Trophoblast cell (in vitro differentiated cells and primary cell): Measurements from ENCODE around the gene PTPRN2.

Experiments
- DNase-seq, 2 donors: peaks; one replicate each; pipeline ENCODE4 v3.0.0-alpha.2; 2016
- H2AFZ ChIP-seq: 2 replicates; pipeline ENCODE4 v1.6.1; 2013; ENCODE audit warnings: low read length, moderate library complexity, mild to moderate bottlenecking; ENCODE audit not compliant: insufficient read depth, poor library complexity
- H2AK5ac ChIP-seq: 2 replicates; pipeline ENCODE4 v1.6.1; 2013; ENCODE audit warnings: mild to moderate bottlenecking, low read length
- H2BK120ac ChIP-seq: 2 replicates; pipeline ENCODE4 v1.6.1; 2013; ENCODE audit warnings: low read length, mild to moderate bottlenecking, moderate library complexity; ENCODE audit not compliant: insufficient read depth, poor library complexity
- H2BK12ac ChIP-seq: 2 replicates; pipeline ENCODE4 v1.6.1; 2013; ENCODE audit warnings: mild to moderate bottlenecking, low read length, moderate library complexity
- H2BK5ac ChIP-seq: 2 replicates; pipeline ENCODE4 v1.6.1; 2013; ENCODE audit warnings: low read length, low read depth, moderate library complexity, mild to moderate bottlenecking; ENCODE audit not compliant: poor library complexity
- H3K14ac ChIP-seq: 2 replicates; pipeline ENCODE4 v1.6.1; 2013; ENCODE audit warnings: mild to moderate bottlenecking, low read length
- H3K18ac ChIP-seq: 2 replicates; pipeline ENCODE4 v1.6.1; 2013; ENCODE audit warnings: mild to moderate bottlenecking, low read length
- H3K23ac ChIP-seq: 2 replicates; pipeline ENCODE4 v1.6.1; 2013; ENCODE audit warnings: low read length
- H3K27ac ChIP-seq: 2 replicates; pipeline ENCODE4 v1.5.1; 2013; ENCODE audit warnings: low read depth, mild to moderate bottlenecking, inconsistent platforms, low read length, moderate library complexity
- H3K27me3 ChIP-seq: 2 replicates; pipeline ENCODE4 v1.6.1; 2013; ENCODE audit warnings: inconsistent platforms, mild to moderate bottlenecking, low read length, moderate library complexity; ENCODE audit not compliant: insufficient read depth
- H3K36me3 ChIP-seq, 2 experiments: 1 replicate in 1 of 2; 2 replicates in 1 of 2; pipeline ENCODE4 v1.6.1; 2013; ENCODE audit warnings: low read length in 2 of 2, mild to moderate bottlenecking in 2 of 2, moderate library complexity in 1 of 2; ENCODE audit not compliant: insufficient read depth in 2 of 2, control insufficient read depth in 1 of 2
- H3K4ac ChIP-seq: 2 replicates; pipeline ENCODE4 v1.6.1; 2013; ENCODE audit warnings: low read depth, mild to moderate bottlenecking, low read length, moderate library complexity
- H3K4me1 ChIP-seq, 2 experiments: 1 replicate in 1 of 2; 2 replicates in 1 of 2; pipeline ENCODE4 v1.6.1; 2013; ENCODE audit warnings: low read length in 2 of 2, mild to moderate bottlenecking in 2 of 2, moderate library complexity in 1 of 2; ENCODE audit not compliant: insufficient read depth in 2 of 2, control insufficient read depth in 1 of 2
- H3K4me2 ChIP-seq: 2 replicates; pipeline ENCODE4 v1.6.1; 2013; ENCODE audit warnings: inconsistent platforms, mild to moderate bottlenecking, low read length, moderate library complexity
- H3K4me3 ChIP-seq: 2 replicates; pipeline ENCODE4 v1.5.1; 2013; ENCODE audit warnings: mild to moderate bottlenecking, low read depth, low read length, inconsistent platforms
- H3K79me1 ChIP-seq: one replicate; pipeline ENCODE4 v1.6.1; 2013; ENCODE audit warnings: low read length
- H3K79me2 ChIP-seq: 2 replicates; pipeline ENCODE4 v1.6.1; 2013; ENCODE audit warnings: low read length, mild to moderate bottlenecking; ENCODE audit not compliant: control insufficient read depth, insufficient read depth, poor library complexity
- H3K9ac ChIP-seq: 2 replicates; pipeline ENCODE4 v1.6.1; 2013; ENCODE audit warnings: mild to moderate bottlenecking, low read length
- H3K9me3 ChIP-seq: 2 replicates; pipeline ENCODE4 v1.6.1; 2013; ENCODE audit warnings: low read depth, mild to moderate bottlenecking, control low read depth, inconsistent platforms, low read length; ENCODE audit not compliant: insufficient read depth
- H4K12ac ChIP-seq: 2 replicates; pipeline ENCODE4 v1.6.1; 2013; ENCODE audit warnings: low read depth, mild to moderate bottlenecking, low read length, moderate library complexity
- H4K8ac ChIP-seq: 2 replicates; pipeline ENCODE4 v1.6.1; 2013; ENCODE audit warnings: low read depth, mild to moderate bottlenecking, low read length, moderate library complexity
- H4K91ac ChIP-seq: one replicate; pipeline ENCODE4 v1.6.1; 2013; ENCODE audit warnings: low read depth, mild to moderate bottlenecking, low read length, moderate library complexity
- WGBS: extraction: QIAGEN DNeasy Blood & Tissue Kit; methylation state at CpG from one replicate; pipeline ENCODE4 v1.1.7; 2013; ENCODE audit warnings: missing lambda C conversion rate; ENCODE audit not compliant: insufficient read length, insufficient coverage; ENCODE audit errors: extremely low coverage; 5-methylcytosine and 5-hydroxymethylcytosine counted together

PTPRN2 gene

DNA sequence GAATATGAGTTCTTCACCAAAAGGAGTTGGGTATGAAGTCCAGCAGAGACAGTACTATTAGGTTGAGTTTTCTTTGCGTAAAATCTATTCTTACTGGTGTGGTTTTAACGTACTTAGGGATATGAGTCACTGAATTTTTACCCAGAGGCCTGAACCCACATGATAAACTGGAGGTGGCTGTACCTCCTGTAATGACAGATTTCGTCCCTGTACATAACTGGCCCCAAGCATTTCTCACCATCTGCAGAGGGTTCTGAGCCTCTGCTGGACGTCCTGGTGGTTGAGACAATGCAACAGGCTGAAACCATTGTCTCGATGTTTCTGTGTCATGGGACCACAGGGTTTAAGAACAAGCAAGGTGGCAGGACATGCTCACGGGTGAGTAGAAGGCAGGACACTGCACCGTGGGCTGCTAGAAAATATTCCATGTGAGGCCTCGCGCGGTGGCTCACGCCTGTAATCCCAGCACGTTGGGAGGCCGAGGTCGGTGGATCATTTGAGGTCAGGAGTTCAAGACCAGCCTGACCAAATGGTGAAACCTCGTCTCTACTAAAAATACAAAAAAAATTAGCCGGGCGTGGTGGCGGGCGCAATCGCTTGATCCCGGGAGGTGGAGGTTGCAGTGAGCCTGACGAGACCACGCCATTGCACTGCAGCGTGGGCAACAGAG lies 1017.0 kb downstream of the PTPRN2 start:
- no peak overlapping the region for H2BK5ac ChIP-seq
- H2AFZ ChIP-seq = no peak overlapping the region
- WGBS = no CpG with 5 or more reads among the region's 24 CpGs
- no peaks in the 10 kb centered on the region for H3K27me3 ChIP-seq
- H2BK120ac ChIP-seq = no peak overlapping the region
- no peaks in the 10 kb centered on the region for H3K79me2 ChIP-seq
- H4K91ac ChIP-seq = no peak overlapping the region
- H4K8ac ChIP-seq = no peak overlapping the region
- H2AK5ac ChIP-seq = no peak overlapping the region
- peaks cover 2% of the 10 kb centered on the region for H3K9me3 ChIP-seq
- H4K12ac ChIP-seq = no peak overlapping the region
- H3K4me2 ChIP-seq = no peak overlapping the region
- no peak overlapping the region for H2BK12ac ChIP-seq
- no peak overlapping the region for H3K14ac ChIP-seq
- H3K23ac ChIP-seq = no peak overlapping the region
- H3K9ac ChIP-seq = no peak overlapping the region
- DNase-seq = no peak
- no peaks in the 10 kb centered on the region for H3K79me1 ChIP-seq
- H3K36me3 ChIP-seq = no peaks in the 10 kb centered on the region
- no peak overlapping the region for H3K4me3 ChIP-seq
- no peak overlapping the region for H3K18ac ChIP-seq
- no peak overlapping the region for H3K27ac ChIP-seq
- H3K4ac ChIP-seq = no peak overlapping the region
- H3K4me1 ChIP-seq = no peaks in the 10 kb centered on the region

GRCh38 chr7:157569967-157570366 lies 1017.7 kb downstream of the PTPRN2 start:
- Histone ChIP-seq H4K8ac (no peak overlapping the region), H2BK12ac (no peak overlapping the region), H2AFZ (no peak overlapping the region), H3K18ac (no peak overlapping the region), H3K79me2 (no peaks in the 10 kb centered on the region), H3K4ac (no peak overlapping the region), H3K9me3 (peaks cover 2% of the 10 kb centered on the region), H2AK5ac (no peak overlapping the region), H3K79me1 (no peaks in the 10 kb centered on the region), H4K12ac (no peak overlapping the region), H3K4me2 (no peak overlapping the region), H3K4me1 (no peaks in the 10 kb centered on the region), H2BK120ac (no peak overlapping the region), H3K36me3 (no peaks in the 10 kb centered on the region), H2BK5ac (no peak overlapping the region), H3K9ac (no peak overlapping the region), H3K27me3 (no peaks in the 10 kb centered on the region), H3K14ac (no peak overlapping the region), H3K23ac (no peak overlapping the region), H3K27ac (no peak overlapping the region), H3K4me3 (no peak overlapping the region), H4K91ac (no peak overlapping the region)
- no CpG with 5 or more reads among the region's 8 CpGs for WGBS
- no peak for DNase-seq

DNA sequence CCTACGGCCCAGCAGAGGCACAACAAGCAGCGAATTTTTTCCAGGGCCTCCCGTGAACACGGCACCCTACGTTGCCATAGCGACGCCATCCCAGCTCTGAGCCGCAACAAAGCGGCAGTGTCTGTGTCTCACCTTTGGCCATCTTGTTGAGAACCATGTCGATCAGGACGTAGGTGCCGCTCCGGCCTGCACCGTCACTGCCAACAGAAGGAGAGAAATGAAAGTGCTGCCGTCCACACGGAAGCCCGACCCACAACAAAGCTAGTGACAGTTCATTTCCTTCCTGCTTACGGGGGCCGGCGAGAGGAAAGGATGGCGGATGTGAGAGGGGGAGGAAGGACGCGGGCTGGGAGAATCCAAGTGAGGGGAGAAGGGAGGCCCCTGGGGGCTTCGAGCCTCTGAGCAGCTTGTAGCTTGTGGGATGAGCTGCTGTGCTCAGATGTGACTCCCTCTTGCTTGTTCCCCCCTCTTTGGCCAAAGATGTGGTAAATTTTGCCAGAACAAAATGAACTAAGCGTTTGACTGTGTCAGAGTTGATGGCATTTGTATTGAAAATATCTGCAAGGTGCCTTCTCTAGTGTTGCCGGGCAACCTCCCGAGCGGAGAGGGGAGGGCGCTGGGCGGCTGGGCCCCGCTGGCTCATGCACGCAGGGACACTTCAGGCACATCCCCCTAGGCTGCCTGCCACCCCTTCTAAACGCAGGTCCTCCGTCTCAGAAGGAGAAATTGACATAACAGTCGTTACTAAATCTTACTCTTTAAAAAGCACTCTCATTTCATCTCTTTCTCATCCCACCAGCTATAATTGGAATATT lies 1018.6 kb downstream of the PTPRN2 start:
- no CpG with 5 or more reads among the region's 35 CpGs for whole genome bisulfite sequencing
- H4K91ac ChIP-seq = no peak overlapping the region
- H3K36me3 ChIP-seq = no peaks in the 10 kb centered on the region

GRCh38 chr7:157568106-157568769 lies 1019.4 kb downstream of the PTPRN2 start:
- no peak overlapping the region for H4K12ac ChIP-seq
- no peak overlapping the region for H2AK5ac ChIP-seq
- no peak overlapping the region for H3K14ac ChIP-seq
- no peak overlapping the region for H3K4ac ChIP-seq
- H3K9me3 ChIP-seq = peaks cover 7% of the 10 kb centered on the region
- no peaks in the 10 kb centered on the region for H3K79me2 ChIP-seq
- no CpG with 5 or more reads among the region's 25 CpGs for WGBS
- H3K4me2 ChIP-seq = peak overlapping the region; percentile 44
- no peak overlapping the region for H2BK12ac ChIP-seq
- H3K27ac ChIP-seq = no peak overlapping the region
- no peaks in the 10 kb centered on the region for H3K79me1 ChIP-seq
- no peak overlapping the region for H3K9ac ChIP-seq
- H4K8ac ChIP-seq = no peak overlapping the region
- no peaks in the 10 kb centered on the region for H3K4me1 ChIP-seq
- H3K18ac ChIP-seq = no peak overlapping the region
- H2BK5ac ChIP-seq = no peak overlapping the region
- DNase-seq = no peak
- H3K27me3 ChIP-seq = no peaks in the 10 kb centered on the region
- no peak overlapping the region for H2BK120ac ChIP-seq
- no peak overlapping the region for H3K23ac ChIP-seq
- H4K91ac ChIP-seq = no peak overlapping the region
- no peaks in the 10 kb centered on the region for H3K36me3 ChIP-seq
- no peak overlapping the region for H3K4me3 ChIP-seq
- H2AFZ ChIP-seq = no peak overlapping the region

More for the DNA sequence above, 1018.6 kb downstream of the PTPRN2 start:
- Histone ChIP-seq H2BK120ac (no peak overlapping the region), H3K79me2 (no peaks in the 10 kb centered on the region), H3K18ac (no peak overlapping the region), H3K27me3 (no peaks in the 10 kb centered on the region), H2AFZ (no peak overlapping the region), H3K4me3 (no peak overlapping the region), H4K8ac (no peak overlapping the region), H3K14ac (no peak overlapping the region), H3K9ac (no peak overlapping the region), H2BK5ac (no peak overlapping the region), H3K4ac (no peak overlapping the region), H3K27ac (no peak overlapping the region), H2BK12ac (no peak overlapping the region), H4K12ac (no peak overlapping the region), H3K4me2 (peak overlapping the region; percentile 44), H2AK5ac (no peak overlapping the region), H3K79me1 (no peaks in the 10 kb centered on the region), H3K23ac (no peak overlapping the region), H3K4me1 (no peaks in the 10 kb centered on the region), H3K9me3 (peaks cover 4% of the 10 kb centered on the region)
- no peak for DNase-seq
